KG1 (cell line): ENCODE measurements around the gene C10orf95.

ENCODE experiments used
- DNase-seq: peaks from one replicate; lab custom pipeline; 2025; lab: John Stamatoyannopoulos, UW

The C10orf95 gene

GRCh38 chr10:102416283-102416682 is 35.1 kb downstream of the C10orf95 start:
- DNase-seq: no peak

- no peak for DNase-seq
Observed at GRCh38 chr10:102414749-102415148, 36.6 kb downstream of the C10orf95 start.

- DNase-seq: no peak
Observed at GRCh38 chr10:102413806-102414561, 37.4 kb downstream of the C10orf95 start.

- DNase-seq: no peak
Observed at GRCh38 chr10:102413053-102413705, 38.2 kb downstream of the C10orf95 start.

GRCh38 chr10:102412293-102412692 is 39.0 kb downstream of the C10orf95 start:
- DNase-seq: no peak

GRCh38 chr10:102411341-102412255 is 39.7 kb downstream of the C10orf95 start:
- no peak for DNase-seq

GRCh38 chr10:102410429-102411073 is 40.8 kb downstream of the C10orf95 start:
- no peak for DNase-seq

- DNase-seq: no peak
Observed at GRCh38 chr10:102409604-102410428, 41.5 kb downstream of the C10orf95 start.

GRCh38 chr10:102408728-102409603 is 42.4 kb downstream of the C10orf95 start:
- no peak for DNase-seq

- no peak for DNase-seq
Observed at GRCh38 chr10:102408131-102408727, 43.1 kb downstream of the C10orf95 start.

- DNase-seq: no peak
Observed at GRCh38 chr10:102407425-102408130, 43.8 kb downstream of the C10orf95 start.

- DNase-seq: no peak
Observed at GRCh38 chr10:102406815-102407214, 44.5 kb downstream of the C10orf95 start.

- no peak for DNase-seq
Observed at GRCh38 chr10:102405632-102406031, 45.7 kb downstream of the C10orf95 start.

GRCh38 chr10:102405108-102405571 is 46.2 kb downstream of the C10orf95 start:
- no peak for DNase-seq

- no peak for DNase-seq
Observed at GRCh38 chr10:102404361-102405107, 46.8 kb downstream of the C10orf95 start.

- DNase-seq: no peak
Observed at GRCh38 chr10:102403115-102403514, 48.2 kb downstream of the C10orf95 start.

- no peak for DNase-seq
Observed at GRCh38 chr10:102402512-102402896, 48.8 kb downstream of the C10orf95 start.
